DMS53 treated with DMSO at 0.1 percent for 48 hours (cell line): ENCODE results near the gene TRIM41.
"Not testable (repeated sequence)": the region's sequence is repeated elsewhere in the genome, so short reads cannot be mapped to it uniquely, and the experiment has no call there.

Experiments
- DNase-seq: peaks from one replicate; lab custom pipeline; 2025; ENCODE audit not compliant: unreplicated experiment; lab: John Stamatoyannopoulos, UW

TRIM41 gene

DNA sequence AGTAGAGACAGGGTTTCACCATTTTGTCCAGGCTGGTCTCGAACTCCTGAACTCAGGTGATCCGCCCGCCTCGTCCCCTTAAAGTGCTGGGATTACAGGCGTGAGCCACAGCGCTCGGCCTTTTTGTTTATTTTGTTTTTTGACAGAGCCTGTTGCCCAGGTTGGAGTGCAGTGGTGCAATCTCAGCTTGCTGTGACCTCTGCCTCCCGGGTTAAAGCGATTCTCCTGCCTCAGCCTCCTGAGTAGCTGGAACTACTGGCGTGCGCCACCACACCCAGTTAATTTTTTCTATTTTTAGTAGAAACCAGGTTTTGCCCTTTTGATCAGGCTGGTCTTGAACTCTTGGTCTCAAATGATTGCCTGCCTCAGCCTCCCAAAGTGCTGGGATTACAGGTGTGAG lies 12.9 kb upstream of the TRIM41 start:
- DNase-seq = not testable (repeated sequence)

DNA sequence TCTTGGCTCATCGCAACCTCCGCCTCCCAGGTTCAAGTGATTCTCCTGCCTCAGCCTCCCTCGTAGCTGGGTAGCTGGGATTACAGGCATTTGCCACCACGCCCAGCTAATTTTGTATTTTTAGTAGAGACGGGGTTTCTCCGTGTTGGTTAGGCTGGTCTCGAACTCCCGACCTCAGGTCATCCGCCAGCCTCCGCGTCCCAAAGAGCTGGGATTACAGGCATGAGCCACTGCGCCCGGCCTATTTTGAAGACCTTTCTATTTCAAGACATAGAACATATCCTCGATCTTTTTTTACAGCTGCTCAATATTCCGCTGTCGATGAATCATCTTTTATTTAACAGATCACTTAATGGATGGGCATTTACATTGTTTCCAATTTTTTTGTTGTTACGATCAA lies 12.4 kb upstream of the TRIM41 start:
- DNase-seq = not testable (repeated sequence)

- DNase-seq = no peak
These were observed 11.9 kb upstream of the TRIM41 start for GRCh38 chr5:181211208-181211607.

DNA sequence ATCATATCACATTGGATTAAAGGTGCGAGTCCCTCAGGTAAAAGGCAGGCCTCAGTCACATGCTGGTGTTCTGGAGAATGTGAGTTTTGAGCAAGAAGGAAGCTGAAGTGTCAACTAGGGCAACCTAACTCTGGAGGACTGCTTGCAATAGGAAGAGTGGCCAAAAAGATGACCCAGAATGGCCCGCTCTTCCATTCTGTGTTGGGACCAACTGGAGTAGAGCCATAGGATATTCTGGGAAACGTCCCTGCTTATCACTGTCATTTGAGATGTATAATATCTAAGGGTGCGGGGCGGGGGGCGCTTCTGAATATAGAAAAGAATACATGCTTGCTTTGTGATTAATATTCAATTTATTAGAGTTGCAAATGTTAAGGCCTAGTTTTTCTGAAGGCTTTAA lies 11.0 kb upstream of the TRIM41 start:
- DNase-seq = no peak

DNA sequence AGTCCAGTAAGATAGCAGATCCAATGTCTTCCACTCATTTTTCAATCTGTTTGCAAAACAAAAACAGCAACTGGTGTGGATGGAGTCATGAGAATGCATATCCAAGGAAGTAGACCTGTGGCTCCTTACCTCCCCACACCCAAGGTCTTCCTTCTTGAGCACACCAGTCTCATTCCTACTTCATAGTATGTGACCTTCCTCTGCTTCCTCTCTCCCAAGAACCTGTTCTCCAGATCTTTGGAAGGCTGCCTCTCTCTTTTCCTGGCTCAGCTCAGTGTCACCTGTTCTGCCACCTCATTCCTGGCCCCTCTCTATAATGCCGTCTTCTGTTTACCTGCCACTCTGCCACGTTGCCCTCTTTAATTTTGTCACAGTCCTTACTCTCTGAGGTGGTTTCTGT lies 10.1 kb upstream of the TRIM41 start:
- DNase-seq = no peak

DNA sequence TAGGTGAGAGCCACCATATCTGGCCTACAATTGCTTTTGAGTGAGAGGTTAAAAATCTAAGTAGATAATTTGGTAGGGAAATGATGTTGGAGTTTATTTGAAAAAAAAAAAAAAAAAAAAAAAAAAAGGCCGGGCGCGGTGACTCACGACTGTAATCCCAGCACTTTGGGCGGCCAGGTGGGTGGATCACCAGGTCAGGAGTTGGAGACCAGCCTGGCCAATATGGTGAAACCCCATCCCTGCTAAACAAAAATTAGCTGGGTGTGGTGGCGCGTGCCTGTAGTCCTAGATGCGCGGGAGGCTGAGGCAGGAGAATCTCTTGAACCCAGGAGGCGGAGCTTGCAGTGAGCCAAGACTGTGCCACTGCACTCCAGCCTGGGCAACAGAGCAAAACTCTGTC lies 8.8 kb upstream of the TRIM41 start:
- not testable (repeated sequence) for DNase-seq

GRCh38 chr5:181215997-181216989 lies 6.8 kb upstream of the TRIM41 start:
- DNase-seq = no peak

DNA sequence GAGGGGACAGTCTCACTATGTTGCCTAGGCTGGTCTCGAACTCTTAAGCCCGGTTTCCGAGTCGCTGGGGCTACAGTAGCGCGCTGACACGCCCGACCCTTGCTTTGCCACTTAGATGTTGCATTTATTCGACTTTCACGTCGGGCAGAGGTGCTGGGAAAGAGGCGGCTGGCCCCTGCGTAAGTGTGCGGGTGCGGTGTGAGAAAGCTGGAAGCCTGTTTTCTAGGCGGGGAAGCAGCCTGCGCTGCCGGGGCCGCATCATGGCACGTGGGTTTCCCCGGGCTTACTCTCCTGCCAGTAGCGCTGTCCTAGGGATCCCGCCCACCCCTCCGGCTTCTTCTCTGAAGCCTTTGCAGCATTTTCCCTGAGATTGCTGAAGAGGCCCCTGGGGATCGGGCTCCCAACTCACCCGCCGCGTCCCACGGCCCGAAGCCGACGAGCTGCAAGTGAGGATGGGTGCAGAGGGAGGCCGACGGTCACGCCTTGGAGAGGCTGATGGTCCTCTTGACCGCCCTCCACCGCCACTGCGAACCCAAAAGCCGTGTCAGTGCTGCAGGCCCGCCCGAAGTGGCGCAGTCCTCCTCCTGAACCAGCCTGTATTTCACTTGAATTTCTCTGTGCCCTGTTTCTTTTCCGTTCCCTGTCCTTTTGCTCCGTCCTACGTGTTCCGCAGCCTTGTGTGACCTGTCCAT lies 5.8 kb upstream of the TRIM41 start:
- no peak for DNase-seq

DNA sequence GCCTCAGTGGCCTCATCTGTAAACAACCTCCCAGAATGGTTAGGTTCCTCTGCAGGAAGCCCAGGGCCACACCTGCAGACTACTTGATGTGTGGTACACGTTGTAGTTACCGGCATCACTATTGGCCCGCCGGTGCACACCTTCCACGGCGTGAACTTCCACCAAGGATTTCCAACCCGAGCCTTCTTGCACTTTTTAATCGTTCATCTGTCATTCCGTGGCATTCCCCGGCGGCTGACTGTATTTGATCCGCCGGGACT lies 5.3 kb upstream of the TRIM41 start:
- no peak for DNase-seq

DNA sequence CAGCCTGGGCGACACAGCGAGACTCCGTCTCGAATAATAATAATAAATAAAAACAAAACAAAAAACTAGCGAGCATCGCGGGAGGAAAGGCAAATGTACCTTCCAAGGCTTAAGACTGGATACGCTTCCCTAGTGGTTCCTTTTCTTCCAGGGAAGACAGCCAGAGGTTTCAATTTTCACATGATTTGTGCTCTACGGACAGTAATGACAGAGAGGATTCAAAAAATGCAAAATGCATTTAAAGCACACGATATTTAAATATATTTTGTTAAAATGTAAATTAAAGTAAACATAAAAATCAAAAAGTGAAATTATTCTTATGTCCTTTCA lies 4.3 kb upstream of the TRIM41 start:
- DNase-seq = no peak

- DNase-seq = no peak
These were observed 3.6 kb upstream of the TRIM41 start for GRCh38 chr5:181219262-181220177.

GRCh38 chr5:181220178-181220515 lies 2.9 kb upstream of the TRIM41 start:
- DNase-seq = no peak

DNA sequence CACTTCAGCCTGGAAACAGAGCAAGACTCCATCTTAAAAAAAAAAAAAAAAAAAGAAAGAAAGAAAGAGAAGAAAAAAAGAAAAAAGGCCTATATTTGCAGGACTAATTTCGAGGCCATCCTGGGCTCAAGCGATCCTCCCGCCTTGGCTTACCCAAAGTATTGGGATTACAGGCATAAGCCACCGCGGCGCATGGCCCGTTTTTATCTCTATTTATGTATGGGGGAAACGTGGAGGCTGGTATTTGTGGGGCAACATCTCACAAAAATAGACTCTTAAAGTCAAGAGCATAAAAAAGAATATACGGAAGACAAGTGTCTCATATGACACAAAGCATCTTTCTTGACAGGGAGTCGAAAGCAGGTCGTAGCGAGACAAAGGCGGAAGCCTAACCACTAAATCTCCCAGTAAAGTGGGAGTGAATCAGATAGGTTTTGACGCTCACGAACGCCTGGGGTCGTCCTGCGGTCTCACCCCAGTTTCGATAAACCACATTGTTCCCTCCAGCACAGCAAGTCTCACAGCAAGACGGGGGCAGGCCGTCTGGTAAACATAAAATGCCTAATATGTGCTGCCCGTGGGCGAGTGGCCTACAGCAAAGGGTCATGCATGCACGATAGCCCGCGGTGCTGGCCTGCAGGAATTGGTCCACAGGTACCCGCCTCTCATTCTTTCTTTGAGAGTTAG lies 1.8 kb upstream of the TRIM41 start:
- DNase-seq = no peak

- DNase-seq = no peak
These were observed 1.1 kb upstream of the TRIM41 start for GRCh38 chr5:181221792-181222629.

- no peak for DNase-seq
These were observed 437 bp upstream of the TRIM41 start for GRCh38 chr5:181222630-181223057.

DNA sequence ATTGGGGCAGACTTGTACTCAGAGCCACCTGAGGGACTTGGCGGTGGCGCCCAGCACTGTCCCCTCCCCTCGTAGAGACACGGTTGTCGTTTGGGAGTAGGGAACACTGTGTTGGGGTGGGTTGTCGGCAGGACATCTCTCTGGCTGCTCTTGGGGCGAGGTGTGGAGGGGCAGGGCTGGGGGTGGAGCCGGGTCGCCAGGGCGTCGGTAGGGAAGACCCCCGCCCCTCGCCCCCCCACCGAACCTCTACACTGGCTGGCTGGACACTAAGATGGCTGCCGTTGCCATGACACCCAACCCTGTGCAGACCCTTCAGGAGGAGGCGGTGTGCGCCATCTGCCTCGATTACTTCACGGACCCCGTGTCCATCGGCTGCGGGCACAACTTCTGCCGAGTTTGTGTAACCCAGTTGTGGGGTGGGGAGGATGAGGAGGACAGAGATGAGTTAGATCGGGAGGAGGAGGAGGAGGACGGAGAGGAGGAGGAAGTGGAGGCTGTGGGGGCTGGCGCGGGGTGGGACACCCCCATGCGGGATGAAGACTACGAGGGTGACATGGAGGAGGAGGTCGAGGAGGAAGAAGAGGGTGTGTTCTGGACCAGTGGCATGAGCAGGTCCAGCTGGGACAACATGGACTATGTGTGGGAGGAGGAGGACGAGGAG lies 778 bp downstream of the TRIM41 start:
- no peak for DNase-seq

DNA sequence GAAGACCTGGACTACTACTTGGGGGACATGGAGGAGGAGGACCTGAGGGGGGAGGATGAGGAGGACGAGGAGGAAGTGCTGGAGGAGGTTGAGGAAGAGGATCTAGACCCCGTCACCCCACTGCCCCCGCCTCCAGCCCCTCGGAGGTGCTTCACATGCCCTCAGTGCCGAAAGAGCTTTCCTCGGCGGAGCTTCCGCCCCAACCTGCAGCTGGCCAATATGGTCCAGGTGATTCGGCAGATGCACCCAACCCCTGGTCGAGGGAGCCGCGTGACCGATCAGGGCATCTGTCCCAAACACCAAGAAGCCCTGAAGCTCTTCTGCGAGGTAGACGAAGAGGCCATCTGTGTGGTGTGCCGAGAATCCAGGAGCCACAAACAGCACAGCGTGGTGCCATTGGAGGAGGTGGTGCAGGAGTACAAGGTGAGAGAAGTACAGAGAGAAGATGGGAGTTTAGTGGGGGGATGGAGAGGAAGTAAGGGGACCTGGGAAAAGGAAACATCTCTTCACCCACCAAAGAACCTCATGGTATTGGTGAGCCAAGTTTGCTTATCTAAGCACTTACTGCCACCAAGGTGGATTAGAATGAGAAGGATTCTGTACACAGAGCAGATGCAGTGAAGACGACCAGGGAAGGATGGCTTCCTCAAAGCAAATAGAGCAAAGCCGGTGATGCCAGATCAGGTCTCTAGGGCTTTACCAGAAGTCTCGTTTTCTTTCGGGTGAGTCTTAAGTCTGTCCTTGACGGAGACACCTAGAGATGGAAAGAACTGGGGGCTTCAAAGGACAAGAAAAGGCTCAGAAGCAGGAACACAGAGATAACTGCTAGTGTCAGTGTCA lies 1.5 kb downstream of the TRIM41 start:
- no peak for DNase-seq

- DNase-seq = no peak
These were observed 6.9 kb downstream of the TRIM41 start for GRCh38 chr5:181229996-181230395.

DNA sequence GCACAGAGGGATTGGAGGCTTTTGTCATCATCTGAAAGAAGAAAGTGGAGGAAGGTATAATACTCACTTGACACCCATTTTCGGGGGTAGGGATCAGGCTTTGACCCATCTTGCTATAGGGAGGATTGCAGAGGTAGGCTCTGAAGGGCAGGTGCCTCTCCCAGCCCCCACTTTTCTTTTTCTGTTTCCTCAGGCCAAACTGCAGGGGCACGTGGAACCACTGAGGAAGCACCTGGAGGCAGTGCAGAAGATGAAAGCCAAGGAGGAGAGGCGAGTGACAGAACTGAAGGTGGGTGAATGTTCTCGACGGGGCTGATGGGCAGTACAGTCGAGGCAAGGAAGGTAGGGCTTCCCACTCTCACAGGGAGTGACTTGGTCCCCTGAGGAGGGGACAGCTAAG lies 7.5 kb downstream of the TRIM41 start:
- no peak for DNase-seq
